Kidney glomerular epithelial cell (primary cell): Measurements from ENCODE around the gene ATF6.
A peak's percentile ranks its signal among the peaks of the same experiment; 100 is the strongest.

Experiments
- DNase-seq: peaks from one replicate; lab custom pipeline; 2025; lab: John Stamatoyannopoulos, UW

Gene ATF6

DNA sequence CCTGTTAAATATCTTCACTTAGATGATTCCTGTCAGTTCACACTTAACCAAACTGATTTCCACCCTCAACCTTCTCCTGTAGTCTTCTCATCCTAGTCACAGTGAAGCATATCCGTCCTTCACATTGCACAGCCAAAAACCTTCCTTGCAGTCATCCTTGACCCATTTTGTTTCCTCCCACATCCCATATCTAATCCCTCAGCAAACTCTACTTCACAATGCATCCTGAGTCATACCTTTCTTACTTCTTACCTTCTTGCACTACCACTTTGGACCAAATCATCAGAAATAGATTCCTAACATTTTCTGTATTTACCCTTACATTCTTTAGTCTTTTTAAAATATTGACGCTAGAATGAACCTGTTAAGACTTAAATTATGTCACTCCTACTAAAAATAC is 170.7 kb downstream of the ATF6 start:
- DNase-seq: peak; percentile 72

DNA sequence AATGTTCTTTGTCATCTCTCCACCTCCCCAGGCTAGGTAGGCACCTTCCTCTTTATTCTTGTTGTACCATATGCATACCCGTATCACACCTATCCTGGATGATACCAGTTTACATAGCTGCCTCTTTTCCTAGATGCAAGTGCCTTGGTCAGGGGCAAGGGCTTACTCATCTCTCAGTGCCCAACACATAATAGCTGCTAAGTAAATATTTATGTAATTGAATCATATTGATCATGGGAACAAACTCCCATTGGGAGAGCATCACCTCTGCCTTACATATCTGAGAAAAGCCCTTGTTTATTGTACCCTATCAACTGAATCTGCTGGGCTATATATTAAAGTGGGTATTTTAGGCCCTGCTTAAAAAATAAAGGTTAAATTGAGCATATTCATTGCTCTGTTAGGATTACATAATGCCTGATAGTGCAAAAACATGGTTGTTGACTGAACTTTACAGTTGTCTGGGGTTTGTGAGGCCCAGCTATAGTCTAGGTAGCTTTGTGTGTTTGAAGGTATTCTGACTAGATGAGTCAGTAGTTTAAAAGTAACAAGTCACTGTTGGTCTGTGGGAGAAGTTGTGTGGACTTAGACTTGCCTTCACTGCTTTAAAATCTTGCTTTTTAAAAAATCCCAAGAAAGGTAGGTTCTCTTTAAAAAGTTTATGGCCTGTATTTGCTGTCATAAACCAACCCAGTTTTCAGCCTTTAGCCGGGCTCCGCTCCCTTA is 174.9 kb downstream of the ATF6 start:
- DNase-seq: no peak

- no peak for DNase-seq
These were observed 175.8 kb downstream of the ATF6 start for GRCh38 chr1:161941726-161942436.

DNA sequence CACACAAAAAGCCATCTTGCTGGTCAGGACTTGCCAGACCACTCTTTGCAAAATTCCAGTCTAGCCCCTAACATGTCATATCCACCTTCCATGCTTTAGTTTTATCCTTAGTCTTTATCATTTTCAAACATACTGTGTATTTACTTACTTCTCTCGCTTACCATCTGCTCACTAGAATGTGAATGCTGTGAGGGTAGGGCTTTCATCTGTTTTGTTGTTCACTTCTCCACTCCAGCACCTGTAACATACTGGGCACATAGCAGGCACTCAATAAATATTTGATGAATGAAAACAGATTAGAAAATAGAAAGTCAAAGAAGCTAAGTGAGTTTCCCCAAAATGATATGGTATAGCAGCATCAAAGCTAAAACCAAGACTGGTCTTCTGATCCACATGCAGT is 177.6 kb downstream of the ATF6 start:
- DNase-seq: no peak

- no peak for DNase-seq
These were observed 178.3 kb downstream of the ATF6 start for GRCh38 chr1:161944381-161944780.

- DNase-seq: no peak
These were observed 179.4 kb downstream of the ATF6 start for GRCh38 chr1:161945306-161946060.

DNA sequence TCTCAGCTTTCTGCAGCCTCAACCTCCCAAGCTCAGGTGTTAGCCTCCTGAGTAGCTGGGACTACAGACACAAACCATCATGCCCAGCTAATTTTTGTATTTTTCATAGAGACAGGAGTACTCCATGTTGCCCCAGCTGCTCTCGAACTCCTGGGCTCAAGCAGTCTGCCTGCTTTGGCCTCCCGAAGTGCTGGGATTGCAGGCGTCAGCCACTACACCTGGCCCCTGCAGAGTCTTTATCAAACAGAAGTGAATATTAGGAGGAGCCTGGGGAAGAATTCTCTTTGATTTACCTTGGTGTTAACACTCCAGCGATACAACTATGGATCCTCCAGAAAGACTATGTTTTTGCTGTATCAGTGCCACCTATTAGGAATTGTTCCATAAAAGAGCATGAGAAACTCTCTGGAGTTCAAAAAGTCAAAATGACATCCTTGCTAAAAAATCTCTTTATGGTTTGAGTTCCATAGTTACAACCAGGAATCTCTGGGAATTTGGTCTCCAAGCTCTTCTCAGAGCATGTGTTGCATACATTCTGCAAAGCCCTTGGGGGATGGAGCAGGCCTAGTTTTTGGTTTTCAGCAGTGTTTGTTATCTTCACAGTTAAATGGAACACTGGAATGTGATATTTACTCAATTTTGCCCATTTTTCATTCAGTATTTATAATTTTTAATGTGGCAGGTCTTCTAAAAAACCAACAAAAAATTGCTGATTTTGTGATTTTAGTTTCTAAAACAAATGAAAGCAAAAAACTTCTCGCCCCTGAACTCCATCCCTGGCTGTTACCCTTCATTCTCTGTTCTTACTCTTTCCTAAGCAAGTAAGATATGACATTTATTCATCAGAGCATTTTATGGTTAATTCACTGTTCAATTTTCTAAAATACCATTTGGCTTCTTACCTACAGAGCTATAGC is 180.2 kb downstream of the ATF6 start:
- no peak for DNase-seq

DNA sequence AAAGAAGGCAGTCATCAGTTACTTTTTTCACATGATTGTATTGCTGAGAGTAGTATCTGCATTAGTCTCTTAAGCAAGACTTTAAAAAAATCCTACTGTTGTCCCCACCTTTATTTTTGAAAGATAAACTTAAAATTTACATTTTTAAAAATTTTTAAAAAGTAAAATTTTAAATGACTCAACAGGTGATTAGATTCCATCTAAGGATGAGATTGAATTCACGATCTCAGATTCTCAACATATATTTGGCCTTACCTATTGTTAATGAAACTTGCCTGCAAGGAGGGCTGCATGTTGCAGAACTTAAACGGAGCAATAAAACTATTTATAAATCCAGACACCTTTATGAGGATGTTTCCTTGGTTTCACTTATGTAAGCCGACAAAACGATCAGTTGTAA is 182.3 kb downstream of the ATF6 start:
- DNase-seq: no peak

GRCh38 chr1:161949548-161949947 is 183.4 kb downstream of the ATF6 start:
- no peak for DNase-seq

DNA sequence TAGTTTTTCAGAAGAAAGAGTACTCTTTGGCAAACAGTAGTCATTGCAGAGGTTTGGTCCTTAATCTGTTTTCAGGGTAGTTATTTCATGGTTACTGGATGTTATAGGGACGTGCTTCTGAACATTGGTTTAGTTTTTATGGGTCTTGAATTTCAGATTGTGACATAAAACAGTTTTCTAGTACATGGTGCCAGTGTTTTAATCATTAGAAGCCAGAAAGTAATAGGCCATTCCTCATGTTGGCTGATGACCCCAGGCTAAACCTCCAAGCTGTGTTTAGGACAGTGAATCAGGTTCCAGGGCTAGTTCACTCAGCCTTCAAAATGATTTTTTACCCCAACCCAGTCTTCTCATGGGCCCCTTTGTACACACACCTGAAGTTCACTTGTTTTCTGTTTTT is 184.3 kb downstream of the ATF6 start:
- DNase-seq: no peak

- DNase-seq: no peak
These were observed 185.5 kb downstream of the ATF6 start for GRCh38 chr1:161951646-161952045.

- no peak for DNase-seq
These were observed 186.6 kb downstream of the ATF6 start for GRCh38 chr1:161952607-161953172.

GRCh38 chr1:161953256-161953920 is 187.3 kb downstream of the ATF6 start:
- no peak for DNase-seq

- no peak for DNase-seq
These were observed 187.9 kb downstream of the ATF6 start for GRCh38 chr1:161954050-161954449.

DNA sequence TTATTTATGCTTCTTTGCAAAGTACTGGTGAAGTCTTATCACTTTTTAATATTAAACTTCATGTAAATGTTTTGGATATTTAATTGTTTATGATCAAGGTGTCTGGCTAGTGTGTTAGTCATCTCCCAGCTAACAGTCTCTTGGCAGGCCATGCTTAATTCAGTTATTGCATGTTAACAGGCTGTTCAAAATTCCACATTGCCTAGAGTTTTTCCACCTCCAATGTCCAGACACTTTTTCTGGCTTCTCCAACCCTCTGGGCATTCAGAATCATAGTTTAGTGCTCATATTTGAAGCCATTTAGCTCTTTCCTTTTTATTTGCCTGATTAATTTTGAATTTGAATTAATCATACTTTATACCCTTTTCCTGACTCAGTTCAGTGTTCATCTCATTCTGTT is 188.3 kb downstream of the ATF6 start:
- no peak for DNase-seq

DNA sequence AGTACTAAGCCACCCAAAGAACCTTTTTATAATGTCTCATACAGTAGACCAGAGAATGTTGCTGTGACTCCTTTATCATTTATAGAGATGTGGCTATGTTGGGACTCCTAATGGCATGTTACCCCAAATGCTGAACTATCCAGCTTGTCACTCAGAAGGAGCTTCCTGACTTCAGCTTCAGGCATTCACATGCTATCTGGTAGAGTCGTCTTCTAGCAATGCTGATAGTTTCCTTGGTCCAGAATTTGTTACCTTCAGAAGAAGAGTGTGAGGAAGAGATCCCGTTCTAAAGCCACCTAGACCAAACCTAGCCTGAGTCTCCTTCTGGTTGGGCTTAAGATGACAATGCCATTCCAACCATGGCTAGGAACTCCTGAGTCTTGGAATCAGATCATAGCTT is 189.5 kb downstream of the ATF6 start:
- no peak for DNase-seq

DNA sequence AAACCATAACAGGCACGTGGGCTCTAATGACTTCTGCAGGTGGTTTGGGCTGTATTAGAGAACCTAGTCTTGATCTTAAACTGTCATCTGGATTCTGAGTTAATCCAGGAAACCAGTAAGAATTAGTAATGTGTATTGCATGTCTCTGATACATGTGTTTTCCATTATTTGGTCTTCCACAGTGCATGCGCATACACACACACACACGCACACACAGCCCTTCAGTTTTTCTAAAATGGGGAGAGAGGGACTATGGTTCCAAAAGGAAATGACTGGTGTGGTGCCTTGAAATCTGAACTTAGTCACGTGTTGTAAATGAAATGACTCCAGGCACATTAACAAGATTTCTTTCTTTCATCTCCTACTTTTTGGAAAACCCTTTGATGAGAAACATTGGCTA is 190.0 kb downstream of the ATF6 start:
- DNase-seq: no peak

DNA sequence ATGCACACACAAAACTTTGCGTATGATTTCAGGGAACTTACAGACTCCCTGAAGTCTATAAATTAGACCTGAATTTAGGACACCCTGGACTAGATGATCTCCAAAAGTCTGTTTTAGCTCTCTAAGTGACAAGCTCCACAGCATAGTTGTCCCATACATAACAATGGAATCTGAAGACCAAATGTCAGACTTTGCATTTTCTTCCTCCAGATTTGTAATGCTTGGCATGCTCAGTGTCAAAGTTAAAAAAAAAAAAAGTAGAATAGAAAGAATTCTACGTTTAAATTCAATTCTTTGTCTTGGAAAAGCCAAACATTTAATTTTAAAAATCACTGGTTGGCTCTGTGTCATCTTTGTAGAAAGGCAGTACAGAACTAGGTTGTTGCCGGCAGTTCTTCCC is 190.8 kb downstream of the ATF6 start:
- no peak for DNase-seq

- no peak for DNase-seq
These were observed 192.3 kb downstream of the ATF6 start for GRCh38 chr1:161958425-161958824.

GRCh38 chr1:161962091-161962887 is 196.2 kb downstream of the ATF6 start:
- DNase-seq: peak; percentile 84
